Ammon's horn (tissue), 1 donor: ENCODE measurements around the gene HSBP1L1.
A peak's percentile ranks its signal among the peaks of the same experiment; 100 is the strongest.

ENCODE experiments used
- DNase-seq: peaks from one replicate; pipeline ENCODE4 v3.0.0-alpha.2; 2016; ENCODE audit warnings: low spot score

The HSBP1L1 gene

DNA sequence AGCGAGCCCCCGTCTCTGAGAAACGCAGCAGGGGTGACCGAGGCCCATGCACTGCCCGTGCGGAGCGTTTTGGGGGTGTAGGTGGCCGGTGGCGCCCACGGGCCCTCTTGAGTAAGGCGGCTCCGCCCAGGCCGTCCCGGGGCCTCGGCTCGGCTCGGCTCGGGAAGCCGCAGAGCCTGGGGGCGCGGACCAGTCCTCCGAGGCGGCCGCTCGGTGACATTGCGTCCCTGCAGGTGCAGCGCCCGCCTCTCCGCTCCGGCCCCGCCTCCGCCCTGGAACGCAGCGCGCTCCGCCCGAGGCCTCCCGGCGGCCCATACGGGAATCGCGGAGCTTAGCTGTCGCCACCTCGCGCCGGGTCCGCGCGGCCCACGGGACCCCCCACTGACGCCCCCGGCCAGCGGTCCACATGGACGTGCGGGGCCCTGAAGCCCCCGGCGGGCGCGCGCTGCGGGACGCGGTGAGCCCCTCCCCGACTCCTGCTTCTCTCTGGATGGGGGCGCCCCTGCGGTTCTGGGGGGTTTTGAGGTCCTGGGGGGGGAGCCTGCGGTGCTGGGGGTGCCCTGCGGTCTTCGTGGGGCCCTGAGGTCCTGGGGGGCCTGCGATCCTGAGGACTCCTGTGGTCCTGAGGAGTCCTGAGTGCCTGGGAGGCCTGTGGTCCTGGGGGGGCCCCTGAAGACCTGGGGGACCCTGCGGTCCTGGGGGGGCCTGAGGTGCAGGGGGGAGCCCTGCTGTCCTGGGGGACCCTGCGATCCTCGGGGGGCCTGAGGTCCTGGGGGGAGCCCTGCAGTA lies at the start of gene HSBP1L1:
Gene HSBP1L1 (plus strand): TSS at position 314 of the 789 bp plus-strand sequence. CDS start 93 bp downstream, at position 407.
- peak; percentile 50 for DNase-seq

DNA sequence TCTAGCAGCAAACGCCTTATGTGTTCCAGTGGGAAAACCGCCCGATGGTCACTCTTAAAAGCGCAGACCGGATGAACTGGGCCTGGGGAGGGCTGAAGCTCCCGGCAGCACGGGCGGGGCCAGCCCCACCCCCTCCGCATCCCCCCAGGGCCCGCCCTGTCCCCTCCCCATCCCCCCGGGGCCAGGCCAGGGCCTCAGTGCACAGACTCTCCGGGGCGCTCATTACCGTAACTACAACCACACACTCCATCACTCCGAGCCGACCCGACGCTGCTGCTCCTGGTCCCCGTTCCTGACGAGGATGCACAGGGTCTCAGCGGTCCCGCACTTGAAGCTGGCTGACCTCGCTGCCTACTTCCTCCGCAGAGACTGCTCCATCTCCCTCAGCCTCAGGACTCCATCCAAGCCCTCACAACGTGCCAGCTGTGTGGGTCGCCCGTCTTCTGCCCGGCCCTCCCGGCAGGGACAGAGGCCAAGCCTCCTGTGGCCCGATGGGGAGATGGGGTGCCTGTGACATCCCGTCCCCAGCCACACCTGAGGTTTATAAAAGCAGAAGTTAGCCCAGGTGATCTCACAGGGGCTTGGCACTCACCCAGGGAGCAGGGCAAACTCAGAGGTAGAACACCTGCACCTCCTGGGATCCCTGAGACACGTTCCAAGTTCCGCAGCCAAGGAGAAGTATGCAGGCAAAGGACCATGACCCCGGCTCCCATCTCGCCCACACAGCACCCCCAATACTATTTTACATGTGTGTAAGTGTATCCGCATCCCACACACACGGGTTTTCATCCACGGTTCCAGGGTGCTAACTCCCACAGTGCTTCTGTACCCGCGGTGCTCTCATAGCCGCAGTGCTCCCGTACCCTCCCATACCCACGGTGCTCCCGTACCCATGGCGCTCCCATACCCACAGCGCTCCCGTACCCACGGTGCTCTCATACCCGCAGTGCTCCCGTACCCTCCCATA lies 49.0 kb upstream of the HSBP1L1 start:
- peak; percentile 8 for DNase-seq

DNA sequence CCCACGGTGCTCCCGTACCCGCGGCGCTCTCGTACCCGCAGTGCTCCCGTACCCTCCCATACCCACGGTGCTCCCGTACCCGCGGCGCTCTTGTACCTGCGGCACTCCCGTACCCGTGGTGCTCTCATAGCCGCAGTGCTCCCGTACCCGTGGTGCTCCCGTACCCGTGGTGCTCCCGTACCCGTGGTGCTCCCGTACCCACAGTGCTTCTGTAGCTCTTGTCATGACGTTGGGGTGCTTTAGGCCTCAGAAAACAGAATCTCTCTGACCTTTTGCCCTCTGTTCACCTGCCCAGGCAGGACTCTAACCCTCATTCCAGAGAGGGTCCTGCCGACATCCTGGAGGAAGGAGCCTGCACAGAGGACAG lies 48.3 kb upstream of the HSBP1L1 start:
- DNase-seq: no peak

DNA sequence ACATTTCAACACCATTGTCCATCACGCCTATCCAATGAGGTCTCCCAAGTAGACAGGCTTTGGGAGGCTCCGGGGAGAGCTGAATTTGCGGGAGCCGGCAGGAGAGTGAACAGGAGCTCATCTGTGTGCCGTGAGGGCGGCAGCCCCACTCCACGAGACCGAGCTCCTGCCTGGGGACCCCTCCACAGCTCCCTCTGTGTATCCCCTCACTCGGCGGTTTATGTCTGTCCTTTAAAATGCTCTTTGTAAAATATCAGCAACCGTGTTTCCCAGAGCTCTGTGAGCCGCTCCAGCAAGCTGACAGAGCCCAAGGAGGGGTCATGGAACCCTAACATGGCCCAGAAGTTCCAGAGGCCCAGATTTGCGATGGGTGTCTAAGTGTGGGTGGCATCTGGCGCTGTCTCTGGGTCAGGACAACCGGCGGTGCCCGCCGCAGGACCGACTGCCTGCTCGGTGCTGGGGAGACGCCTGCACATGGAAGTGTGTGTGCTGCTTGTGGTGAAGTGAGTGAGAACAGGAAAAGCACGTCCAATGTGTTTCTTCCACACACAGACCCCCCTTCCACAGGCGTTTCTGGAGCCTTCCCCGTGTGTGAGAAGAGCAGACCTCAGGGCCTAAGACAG lies 47.8 kb upstream of the HSBP1L1 start:
- no peak for DNase-seq

DNA sequence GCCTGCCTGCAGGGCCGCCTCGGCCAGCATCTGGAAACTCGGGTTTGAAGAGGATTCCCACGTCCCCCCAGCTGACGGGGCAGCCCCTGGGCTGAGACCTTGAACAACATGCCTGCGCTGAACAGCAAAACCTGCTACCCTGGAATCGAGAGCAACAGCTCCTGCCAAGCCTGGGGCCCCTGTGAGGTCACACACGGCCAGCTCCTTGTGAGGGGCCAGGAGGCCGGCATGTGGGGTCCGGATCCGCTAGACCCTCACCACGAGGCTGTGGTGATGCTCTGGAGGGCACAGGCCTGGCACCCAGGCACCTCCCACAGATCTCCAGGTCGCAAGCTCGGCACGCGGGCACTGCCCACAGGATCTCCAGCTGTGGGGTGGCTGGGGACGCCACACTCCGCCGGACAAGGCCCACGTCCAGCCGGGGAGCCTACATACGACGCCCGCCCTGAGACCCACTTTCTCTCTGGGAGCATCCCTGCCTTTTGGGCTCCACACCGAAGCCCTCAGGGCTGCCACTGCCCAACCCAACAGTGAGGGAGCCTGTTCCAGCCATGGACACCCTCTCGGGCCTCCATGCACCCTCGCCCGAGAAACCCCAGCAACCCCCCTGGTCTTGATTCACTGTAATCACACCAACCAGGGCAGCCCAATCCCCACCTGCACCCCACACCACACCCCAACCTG lies 47.1 kb upstream of the HSBP1L1 start:
- peak; percentile 1 for DNase-seq

DNA sequence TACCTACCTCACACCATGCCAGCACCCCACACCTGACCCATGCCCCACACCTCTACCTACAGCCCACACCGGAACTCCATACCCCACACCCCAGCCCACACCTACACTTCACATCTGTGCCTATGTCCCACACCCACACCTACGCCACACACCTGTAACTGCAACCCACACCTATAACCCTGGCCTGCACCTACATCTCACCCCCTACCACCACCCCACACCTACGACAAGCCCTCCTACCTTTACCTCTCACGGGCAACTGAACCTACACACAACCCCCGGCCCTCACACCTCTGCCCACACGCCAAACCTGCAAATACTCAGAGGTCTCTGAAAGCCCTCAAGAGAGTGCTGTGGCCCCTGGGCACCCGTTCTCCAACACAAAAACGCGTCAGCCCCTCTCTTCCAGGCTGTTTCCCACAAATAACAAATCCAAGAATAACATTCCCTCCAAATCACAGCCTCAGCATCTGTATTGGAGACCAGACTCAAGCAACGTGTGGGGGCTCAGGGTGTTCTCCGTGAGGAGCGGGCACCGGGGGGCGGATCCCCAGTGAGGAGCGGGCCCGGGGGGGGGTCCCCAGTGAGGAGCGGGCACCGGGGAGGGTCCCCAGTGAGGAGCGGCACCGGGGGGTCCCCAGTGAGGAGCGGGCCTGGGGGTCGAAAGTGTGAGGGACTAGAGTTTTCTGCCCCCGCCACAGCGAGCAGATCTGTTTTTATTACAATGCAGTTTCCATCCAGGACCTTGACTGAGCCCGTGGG lies 46.4 kb upstream of the HSBP1L1 start:
- no peak for DNase-seq

DNA sequence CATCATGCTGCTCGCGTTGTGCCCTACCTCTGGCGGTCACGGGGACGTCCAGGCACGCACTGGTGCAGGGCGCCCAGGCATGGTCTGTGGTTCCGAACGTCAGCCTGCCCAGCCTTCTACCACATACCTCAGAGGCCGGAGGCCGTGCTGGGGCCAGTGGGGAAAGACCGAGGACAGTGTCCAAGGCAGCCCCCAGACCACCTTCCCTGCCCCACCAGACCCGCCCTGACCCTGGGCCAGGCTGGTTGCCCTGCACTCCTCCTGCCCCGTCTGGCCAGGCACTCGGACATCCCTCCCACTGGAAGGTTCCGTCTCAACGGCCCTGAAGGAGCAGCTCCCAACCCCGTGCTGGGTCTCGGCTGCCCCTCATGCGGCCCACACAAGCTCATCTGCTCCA lies 45.8 kb upstream of the HSBP1L1 start:
- DNase-seq: no peak

DNA sequence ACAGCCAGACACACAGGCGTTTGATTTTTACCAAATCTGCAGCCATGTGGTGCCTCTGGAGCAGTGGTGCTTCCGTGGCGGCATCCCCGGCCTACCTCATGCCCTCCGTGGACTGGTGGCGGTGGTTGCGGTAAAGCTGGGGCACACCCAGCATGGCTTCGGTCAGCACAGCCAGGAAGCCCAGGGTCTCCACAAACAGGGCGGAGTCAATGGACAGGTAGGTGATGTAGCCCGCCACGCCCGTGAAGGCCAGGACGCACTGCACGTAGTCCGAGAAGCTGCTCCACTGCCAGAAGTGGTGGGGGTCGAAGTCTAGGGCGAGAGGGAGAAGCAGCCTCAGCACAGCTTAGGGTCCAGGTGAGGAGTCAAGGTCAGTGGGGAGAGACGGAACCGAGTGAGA lies 45.4 kb upstream of the HSBP1L1 start:
- DNase-seq: no peak

DNA sequence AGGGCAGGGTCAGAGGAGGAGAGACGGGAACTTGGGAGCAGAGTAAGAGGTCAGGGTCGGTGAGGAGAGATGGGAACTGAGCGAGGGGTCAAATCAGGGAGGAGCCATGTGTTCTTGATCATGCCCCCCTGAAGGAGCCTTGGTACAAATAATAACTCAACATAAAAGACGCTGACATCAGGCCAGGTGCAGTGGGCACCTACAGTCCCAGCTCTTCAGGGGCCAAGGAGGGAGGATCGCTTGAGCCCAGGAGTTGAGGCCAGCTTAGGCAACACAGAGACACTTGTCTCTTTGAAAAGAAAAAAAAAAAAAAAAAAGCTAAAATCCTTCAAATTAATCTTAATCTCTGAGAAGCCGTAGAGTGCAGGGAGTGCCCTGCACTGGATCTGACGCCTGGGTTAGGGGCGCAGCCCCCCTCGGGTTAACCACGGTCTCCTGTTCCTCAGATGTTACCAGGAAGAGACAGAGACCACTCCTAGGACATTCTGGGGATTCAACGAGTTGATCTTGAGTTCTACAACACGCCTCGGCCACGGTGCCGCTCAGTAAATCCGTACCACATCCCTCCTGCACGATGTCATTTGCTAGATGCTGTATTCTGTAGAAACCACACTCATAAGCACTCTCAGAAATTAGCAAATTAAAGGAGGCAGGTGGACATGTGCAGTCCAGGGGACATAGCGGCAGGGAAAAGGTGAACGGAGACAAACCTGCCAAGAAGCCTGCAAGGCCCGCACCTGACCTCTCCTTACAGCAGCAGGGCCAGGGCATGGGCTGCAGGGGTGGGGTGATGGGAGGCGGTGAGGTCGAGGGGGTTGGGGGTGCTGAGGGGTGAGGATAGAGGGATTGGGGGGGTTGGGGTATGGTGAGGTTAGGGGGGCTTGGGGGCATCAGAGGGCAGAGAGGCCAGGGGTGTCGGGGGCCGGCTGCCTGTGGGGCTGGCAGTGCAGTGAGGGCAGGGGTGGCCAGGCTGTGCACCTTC lies 42.2 kb upstream of the HSBP1L1 start:
- no peak for DNase-seq

DNA sequence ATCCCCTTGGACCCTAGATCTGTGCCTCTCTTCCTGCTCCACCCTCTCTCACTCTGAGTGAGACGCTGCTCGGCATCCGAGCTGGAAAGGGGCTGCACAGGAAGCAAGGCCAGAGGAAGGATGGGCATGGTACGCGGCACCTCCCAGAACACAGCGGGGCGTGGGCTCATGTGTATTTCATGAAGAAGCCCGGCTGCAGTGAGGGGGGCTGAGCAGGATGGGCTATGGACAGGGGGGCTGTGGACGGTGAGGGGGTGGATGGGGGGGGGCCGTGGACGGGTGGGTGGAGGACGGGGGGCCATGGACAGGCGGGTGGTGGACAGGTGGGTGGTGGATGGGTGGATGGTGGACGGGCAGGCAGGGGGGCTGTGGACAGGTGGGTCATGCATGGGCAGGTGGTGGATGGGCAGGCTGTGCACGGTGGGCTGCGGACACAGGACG lies 41.5 kb upstream of the HSBP1L1 start:
- no peak for DNase-seq

DNA sequence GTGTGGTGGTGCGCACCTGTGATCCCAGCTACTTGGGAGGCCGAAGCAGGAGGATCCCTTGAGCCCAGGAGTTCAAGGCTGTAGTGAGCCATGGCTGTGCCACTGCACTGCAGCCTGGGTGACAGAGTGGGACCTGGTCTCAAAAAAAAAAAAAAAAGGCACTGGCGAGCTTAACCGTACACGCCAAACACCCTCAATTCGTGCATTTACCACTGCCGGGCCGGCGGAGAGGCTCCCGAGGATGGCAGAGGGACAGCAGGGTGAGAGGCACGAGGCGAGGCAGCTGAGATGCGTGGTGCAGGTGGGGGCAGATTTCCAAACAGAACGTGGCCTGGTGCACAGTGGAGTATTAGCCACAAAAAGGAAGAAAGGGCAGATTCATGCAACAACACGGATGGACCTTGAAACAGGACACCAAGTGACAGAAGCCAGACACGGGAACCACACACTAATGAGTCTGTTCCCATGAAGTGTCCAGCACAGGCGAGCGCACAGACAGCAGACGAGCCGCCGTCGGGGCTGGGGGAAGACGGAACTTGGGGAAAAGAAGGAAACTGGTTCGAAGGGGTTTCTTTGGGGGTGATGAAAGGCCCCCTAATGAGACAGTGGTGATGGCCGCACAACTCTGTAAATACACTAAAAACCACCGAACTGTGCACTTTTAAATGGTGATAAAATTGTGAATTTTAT lies 40.4 kb upstream of the HSBP1L1 start:
- DNase-seq: no peak

DNA sequence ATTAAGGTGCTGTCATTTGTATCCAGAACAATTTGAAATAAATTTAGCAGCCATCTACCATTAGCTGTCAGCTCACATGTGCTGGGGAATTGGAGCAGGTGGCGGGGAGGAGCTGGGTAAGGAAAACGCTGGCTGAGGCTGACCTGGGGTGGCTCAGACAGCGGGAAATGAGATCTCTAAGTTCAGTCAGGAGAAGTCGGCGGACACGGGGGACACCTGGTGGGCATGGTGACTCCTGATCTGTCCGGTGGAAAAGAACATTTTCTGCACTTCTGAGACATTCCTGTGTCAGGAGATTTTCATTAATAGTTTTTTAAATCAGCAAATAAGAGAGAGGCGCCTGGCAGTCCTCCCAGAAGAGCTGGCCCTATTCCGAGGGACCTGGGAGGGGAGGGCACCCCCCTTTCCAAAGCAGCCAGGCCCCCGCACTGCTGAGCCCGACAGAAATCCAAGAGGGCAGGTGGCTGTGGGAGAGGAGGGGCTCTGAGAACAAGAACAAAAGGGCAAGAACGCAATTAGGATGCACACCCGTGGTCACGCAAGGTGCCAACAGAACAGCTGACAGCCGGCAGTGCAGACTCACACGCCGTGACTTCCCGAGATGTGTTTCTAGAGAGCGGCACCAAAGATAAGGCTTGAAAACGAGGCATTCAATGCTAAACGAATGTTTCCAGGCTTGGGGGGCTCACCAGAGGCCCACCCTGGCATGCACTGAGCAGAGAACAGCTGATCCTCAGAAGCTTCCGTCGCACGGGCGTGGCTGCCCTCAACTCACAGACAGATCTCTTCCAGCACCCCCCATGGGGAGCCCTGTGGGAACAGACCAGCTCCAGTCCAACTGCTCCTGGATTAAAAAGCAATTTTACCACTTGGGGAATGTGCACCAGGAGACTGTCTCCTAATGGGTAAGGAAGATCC lies 39.4 kb upstream of the HSBP1L1 start:
- peak; percentile 67 for DNase-seq

DNA sequence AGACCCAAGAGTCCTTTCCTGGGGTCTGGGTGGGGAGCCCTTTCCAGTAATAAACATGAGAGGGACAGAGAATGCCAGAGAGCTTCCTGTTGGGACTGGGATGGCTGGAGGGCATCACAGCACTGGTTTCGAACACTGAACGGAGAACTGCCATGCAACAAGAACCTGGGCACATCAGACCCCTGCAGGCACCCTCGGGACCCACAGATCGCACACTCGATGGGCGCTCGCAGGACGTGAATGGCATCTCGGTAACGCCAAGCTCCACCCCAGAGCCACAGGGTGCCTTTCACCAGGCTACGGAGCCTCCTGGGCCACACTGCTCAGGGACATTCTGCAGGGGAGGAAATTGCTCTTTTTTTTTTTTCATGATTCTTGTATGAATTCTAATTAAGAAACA lies 38.1 kb upstream of the HSBP1L1 start:
- DNase-seq: no peak

DNA sequence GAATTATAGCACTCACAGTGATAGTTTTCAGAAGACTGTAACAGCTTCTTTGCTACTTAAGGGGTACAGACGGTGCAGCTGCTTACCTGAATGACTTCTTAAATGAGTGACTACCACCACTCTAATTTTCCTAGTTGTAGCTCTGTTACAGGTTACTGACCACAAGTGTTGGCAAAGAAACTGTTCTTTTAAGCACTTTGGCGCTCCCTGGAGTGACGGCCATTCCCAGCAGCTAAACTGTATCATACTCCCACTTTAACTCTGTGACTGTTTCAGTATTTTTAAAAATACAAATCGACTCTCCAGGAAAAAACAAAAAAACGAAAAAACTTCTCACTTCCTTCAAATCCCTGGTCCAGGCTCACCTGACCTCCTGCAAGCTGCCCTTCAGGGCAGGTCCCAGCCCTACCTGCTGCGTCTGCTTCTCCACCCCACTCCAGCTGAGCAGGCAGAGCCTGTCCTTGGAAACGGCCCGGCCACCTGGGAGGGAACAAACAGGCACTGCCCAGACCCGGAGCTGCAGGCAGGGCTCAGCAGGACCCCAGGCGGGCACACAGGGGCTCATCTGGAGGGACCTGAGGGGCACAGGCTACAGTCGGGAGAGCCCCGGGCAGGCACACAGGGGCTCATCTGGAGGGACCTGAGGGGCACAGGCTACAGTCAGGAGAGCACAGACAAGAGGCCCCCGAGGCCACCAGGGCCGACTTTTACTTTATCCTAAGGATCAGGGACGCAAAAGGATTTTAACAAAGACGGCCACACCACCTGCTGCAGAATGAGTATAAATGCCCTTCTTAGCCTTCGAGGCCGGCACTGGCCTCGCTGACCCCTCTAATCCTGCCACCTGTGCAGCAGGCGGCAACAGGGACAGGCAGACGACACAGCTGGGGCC lies 37.5 kb upstream of the HSBP1L1 start:
- DNase-seq: no peak

DNA sequence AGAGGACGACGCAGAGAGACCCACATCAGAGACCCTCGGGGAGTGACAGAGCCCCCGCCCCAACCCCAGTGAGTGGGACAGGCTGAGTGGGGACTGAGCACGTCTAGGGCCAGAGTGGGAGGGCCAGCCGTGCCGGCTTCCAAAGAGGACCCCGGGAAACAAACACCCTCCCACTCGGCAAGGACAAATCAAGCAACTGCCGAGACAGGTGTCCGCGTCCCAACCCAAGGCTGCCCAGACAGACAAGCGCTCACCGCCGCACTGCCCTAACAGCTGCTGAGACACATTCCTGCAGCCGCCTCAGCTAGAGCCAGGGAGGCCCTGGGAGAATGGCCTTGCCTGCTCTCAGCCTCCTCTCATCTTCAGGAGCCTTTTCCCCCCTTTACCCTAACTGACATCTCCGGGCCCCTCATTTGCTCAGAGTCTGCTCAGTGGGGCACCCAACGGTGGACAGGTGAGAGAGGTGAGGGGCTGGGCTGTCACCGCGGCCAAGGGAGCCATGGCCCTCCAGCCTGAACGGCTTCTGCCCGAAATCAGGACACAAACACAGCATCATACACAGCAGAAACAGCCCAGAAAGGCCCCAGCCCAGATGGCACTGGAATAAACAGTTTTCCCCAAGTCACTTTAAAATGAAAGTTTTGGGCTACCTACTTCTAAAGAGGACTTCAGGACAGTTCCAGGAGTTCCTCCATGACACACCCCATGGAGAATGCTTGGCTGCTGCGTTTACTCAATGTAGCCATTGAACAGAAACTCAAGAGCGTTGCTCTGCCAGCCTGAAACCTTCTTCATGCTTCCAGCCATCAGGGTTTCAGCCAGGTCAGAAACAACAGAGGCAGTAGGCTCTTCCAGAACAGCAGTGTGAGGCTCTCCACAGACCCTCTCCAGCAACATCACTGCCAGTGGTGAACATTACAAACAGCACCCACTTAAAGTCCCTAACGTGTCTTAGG lies 36.6 kb upstream of the HSBP1L1 start:
- DNase-seq: no peak

DNA sequence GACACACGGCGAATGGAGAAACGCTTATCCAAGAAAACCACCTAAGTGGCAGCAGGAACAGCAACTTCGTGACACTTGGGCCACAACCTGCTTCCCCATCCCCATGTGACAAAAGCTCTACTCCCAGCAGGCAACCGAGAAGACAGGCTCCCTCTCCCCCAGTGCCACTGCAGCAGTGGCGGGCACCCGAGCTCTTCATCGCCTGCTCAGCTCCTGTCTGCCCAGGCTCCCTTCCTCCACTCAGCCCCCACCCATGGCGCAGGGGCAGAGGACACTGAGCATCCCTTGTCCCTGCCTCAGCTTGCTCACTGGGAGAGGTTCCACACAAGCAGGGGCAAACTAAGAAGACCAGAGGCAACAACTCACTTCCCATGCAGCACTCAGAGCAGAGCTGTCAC lies 35.9 kb upstream of the HSBP1L1 start:
- no peak for DNase-seq
